Measurements from ENCODE around the gene CLUH.
A peak's percentile ranks its signal among the peaks of the same experiment; 100 is the strongest.

DNA sequence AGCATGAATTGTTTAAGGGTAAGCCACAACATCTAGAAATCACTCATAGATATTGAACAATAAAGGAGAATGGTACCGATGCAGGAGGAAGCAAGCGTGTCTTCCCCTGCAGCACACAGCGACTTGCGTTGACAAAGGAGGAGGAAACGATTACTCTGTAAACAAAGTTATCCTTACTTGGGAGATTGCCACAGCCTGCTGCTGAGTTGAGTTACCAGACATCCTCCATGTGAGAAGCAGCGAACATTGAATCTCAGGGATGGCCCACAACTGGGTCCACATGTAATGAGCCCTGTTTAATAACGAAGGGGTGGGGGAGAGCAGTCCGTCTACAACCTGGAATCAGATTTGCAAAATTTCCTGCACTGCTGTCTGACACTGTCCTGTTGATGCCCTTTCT lies 27.7 kb downstream of the CLUH start:
- TF ChIP-seq, protein P1, sequence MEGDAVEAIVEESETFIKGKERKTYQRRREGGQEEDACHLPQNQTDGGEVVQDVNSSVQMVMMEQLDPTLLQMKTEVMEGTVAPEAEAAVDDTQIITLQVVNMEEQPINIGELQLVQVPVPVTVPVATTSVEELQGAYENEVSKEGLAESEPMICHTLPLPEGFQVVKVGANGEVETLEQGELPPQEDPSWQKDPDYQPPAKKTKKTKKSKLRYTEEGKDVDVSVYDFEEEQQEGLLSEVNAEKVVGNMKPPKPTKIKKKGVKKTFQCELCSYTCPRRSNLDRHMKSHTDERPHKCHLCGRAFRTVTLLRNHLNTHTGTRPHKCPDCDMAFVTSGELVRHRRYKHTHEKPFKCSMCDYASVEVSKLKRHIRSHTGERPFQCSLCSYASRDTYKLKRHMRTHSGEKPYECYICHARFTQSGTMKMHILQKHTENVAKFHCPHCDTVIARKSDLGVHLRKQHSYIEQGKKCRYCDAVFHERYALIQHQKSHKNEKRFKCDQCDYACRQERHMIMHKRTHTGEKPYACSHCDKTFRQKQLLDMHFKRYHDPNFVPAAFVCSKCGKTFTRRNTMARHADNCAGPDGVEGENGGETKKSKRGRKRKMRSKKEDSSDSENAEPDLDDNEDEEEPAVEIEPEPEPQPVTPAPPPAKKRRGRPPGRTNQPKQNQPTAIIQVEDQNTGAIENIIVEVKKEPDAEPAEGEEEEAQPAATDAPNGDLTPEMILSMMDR (IDR thresholded peaks at IDR 0.05) = no peak
- peak in 1 of 4 donors; percentile 9 for TF ChIP-seq POLR2AphosphoS5 (IDR thresholded peaks at IDR 0.05)

Measured in sigmoid colon (tissue), 4 donors.